Memory B cell (primary cell): Measurements from ENCODE around the gene PHF20.
"Not testable (repeated sequence)": the region's sequence is repeated elsewhere in the genome, so short reads cannot be mapped to it uniquely, and the experiment has no call there.

Source experiments
- ATAC-seq: fragments of 150-1000 bp; cut with Tn5 transposase; 2 replicates; pipeline ENCODE4 v1.10.0; 2021; ENCODE audit warnings: low read depth, mild to moderate bottlenecking, moderate library complexity
- DNase-seq, 2 donors: peaks; one replicate each; pipeline ENCODE4 v3.0.0; 2022; ENCODE audit warnings: low spot score in 2 of 2
- H3K27ac Mint-ChIP-seq: one replicate; pipeline ENCODE4 v1.8.0; 2022; ENCODE audit warnings: mild to moderate bottlenecking, moderate library complexity, mixed read lengths
- H3K27me3 Mint-ChIP-seq: one replicate; pipeline ENCODE4 v1.8.0; 2022; ENCODE audit warnings: mixed read lengths
- H3K36me3 Mint-ChIP-seq: one replicate; pipeline ENCODE4 v1.8.0; 2022; ENCODE audit warnings: mild to moderate bottlenecking, mixed read lengths
- H3K4me1 Mint-ChIP-seq: one replicate; pipeline ENCODE4 v1.8.0; 2022; ENCODE audit warnings: mixed read lengths
- H3K4me3 Mint-ChIP-seq: one replicate; pipeline ENCODE4 v1.8.0; 2022; ENCODE audit warnings: mild to moderate bottlenecking, moderate library complexity, mixed read lengths
- H3K9me3 Mint-ChIP-seq: one replicate; pipeline ENCODE4 v1.8.0; 2022; ENCODE audit warnings: mixed read lengths

Gene PHF20

DNA sequence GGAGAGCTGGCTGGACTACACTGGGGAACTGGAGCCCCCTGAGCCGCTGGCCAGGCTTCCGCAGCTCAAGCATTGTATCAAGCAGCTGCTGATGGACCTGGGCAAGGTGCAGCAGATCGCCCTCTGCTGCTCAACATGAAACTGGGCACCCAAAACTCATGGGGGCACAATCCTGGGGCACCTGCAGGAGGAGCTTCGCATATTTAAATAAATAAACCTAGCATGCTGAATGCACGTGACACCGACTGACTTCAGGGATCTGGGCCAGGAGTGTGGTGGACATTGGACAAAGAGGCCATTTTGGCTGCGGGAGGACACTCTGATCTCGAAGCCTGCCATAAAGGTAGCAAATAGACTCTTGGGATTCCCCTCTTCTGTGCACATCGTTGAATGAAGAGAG lies 175.7 kb downstream of the PHF20 start:
- H3K27me3 Mint-ChIP-seq: no peaks in the 10 kb centered on the region
- peaks cover 17% of the 10 kb centered on the region for H3K36me3 Mint-ChIP-seq
- ATAC-seq: peak; percentile 65
- H3K27ac Mint-ChIP-seq: no peak overlapping the region
- DNase-seq: no peak
- H3K4me3 Mint-ChIP-seq: no peak overlapping the region
- H3K9me3 Mint-ChIP-seq: no peaks in the 10 kb centered on the region
- H3K4me1 Mint-ChIP-seq: peaks cover 2% of the 10 kb centered on the region

DNA sequence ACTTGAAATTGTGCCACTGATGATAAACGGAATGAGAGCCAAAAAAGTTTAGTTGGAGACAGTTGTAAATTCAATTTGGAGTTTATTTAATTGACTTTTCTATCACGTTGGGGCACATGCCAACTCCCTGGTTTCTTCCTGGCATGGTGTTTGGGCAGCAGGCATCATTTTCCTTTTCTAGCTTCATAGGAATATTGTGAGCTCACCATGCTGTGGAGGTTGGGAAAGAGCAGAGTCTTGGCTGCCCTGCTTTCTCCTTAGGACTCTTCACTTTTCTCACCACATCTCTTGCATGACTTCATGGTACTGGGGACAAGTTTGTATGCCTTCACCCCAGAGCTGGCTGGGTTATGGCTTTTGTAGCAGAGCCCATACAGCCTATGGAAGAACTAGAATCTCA lies 176.1 kb downstream of the PHF20 start:
- DNase-seq (no peak), ATAC-seq (no peak)
- Mint-ChIP-seq H3K9me3 (no peaks in the 10 kb centered on the region), H3K4me3 (no peak overlapping the region), H3K27me3 (no peaks in the 10 kb centered on the region), H3K27ac (no peak overlapping the region), H3K36me3 (peaks cover 17% of the 10 kb centered on the region), H3K4me1 (peaks cover 6% of the 10 kb centered on the region)

DNA sequence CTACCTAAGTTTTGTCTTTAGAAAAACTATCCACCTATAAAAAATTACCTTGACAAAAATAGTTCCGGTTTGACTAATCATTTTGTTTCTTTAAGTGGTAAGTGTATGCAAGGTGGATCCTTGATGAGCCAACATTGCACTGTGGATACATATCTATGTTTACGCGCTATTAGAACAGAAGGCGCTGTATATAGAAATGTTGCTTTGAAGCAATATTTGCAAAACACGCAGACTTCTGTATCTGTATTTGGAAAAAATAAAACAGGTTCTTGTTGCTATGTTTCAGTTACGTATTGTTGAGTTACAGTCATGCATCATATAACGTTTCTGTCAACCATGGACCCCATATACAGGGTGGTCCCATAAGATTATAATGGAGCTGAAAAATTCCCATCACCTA lies 178.3 kb downstream of the PHF20 start:
- peaks cover 6% of the 10 kb centered on the region for H3K4me1 Mint-ChIP-seq
- H3K27ac Mint-ChIP-seq: no peak overlapping the region
- H3K9me3 Mint-ChIP-seq: no peaks in the 10 kb centered on the region
- no peaks in the 10 kb centered on the region for H3K27me3 Mint-ChIP-seq
- no peak for DNase-seq
- no peak overlapping the region for H3K4me3 Mint-ChIP-seq
- ATAC-seq: no peak
- peaks cover 12% of the 10 kb centered on the region for H3K36me3 Mint-ChIP-seq

DNA sequence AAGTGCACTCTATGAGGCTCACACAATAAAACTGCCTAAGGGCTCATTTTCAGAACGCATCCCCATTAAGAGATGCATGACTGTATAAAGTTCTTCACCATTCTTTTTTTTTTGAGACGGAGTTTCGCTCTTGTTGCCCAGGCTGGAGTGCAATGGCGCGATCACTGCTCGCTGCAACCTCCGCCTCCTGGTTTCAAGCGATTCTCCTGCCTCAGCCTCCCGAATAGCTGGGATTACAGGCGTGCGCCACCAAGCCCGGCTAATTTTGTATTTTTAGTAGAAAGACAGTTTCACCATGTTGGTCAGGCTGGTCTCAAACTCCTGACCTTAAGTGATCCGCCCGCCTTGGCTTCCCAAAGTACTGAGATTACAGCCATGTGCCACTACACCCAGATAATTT lies 180.3 kb downstream of the PHF20 start:
- not testable (repeated sequence) for H3K36me3 Mint-ChIP-seq, H3K4me1 Mint-ChIP-seq, ATAC-seq, H3K27me3 Mint-ChIP-seq, DNase-seq, H3K4me3 Mint-ChIP-seq, H3K9me3 Mint-ChIP-seq
- H3K27ac Mint-ChIP-seq: peak overlapping the region; percentile 95

DNA sequence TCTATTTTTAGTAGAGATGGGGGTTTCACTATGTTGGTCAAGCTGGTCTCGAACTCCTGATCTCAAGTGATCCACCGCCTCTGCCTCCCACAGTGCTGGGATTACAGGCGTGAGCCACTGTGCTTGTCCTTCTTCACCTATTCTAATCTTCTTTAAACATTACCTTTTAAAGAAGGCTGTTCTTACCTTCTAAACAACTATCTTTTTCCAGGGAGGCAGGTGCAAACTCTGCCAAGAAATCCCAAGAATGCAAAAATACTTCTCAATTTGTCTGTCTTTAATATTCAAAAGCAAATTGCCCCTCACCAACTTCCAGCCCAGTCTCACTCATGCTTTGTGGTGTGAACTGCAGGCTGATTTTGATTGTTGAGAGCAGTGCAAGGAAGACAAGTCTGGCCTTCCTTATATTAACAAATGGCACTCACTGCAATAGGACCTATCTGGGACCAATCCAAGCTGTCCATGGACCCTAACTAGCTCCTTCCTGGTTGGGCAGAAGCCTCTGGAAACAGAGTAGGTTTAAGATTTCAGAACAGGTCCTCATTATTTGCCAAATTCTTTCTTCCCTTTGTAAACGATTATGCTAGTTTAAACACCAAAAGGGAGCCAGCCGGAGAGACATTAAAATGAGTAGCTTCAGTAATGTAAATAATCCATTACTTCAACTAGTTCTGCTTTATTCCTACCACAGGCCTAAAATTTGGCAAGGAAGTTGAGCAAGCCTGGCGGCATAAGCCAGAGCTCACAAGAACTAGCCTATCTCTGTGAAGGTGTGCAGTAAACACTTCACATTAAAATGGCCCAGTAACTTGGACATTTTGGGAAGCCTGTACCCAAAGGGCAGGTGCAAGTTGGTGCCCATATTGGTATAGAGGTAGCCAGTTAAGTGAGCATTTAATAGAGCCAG lies 180.9 kb downstream of the PHF20 start:
- Mint-ChIP-seq H3K4me3 (peak overlapping the region; percentile 99), H3K4me1 (peaks cover 6% of the 10 kb centered on the region), H3K9me3 (no peaks in the 10 kb centered on the region), H3K27me3 (no peaks in the 10 kb centered on the region), H3K27ac (peak overlapping the region; percentile 95), H3K36me3 (peaks cover 6% of the 10 kb centered on the region)
- peak; percentile 1 to 14 for DNase-seq
- no peak for ATAC-seq

DNA sequence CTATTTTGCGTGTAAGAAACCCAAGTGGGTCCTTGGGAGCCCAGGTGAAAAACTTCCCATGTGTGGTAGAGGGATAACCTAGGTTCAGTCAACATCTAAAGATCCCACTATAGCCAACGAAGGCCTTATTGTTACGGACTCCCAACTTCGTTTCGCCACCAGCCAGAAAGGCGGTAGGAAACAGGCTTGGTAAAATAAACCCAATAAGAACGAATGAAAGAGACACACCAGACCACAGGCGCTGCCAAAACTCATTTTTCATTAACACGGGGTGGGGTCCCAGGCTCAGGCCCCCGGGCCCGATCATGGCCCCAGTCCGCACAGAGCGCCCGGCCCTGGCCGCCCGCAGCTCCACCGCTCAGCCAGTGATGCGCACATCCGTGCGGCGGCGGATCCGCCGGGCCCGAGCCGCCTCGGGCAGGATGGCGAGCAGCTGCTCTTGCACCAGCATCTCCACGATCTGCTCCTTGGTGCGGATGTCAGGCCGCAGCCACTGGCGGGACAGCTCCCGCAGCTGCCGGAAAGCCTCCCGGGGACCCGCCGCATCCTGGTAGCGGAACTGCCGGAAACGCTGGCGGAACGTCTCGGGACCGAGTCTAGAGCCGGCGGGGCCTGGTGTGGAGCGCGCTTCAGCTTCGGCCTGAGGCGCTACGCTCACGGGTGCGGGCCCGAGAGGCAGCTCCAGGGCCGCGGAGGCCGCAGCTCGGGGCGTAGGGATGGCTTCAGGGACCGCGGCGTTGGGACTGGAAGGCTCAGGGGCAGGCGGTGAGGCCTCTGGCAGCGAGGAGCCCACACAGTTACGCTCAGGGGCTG lies 181.8 kb downstream of the PHF20 start:
- Mint-ChIP-seq H3K27me3 (no peaks in the 10 kb centered on the region), H3K9me3 (no peaks in the 10 kb centered on the region), H3K4me1 (peaks cover 6% of the 10 kb centered on the region), H3K27ac (peak overlapping the region; percentile 95), H3K4me3 (peak overlapping the region; percentile 99), H3K36me3 (peaks cover 2% of the 10 kb centered on the region)
- peak; percentile 1 to 73 for DNase-seq
- ATAC-seq: peak; percentile 31

DNA sequence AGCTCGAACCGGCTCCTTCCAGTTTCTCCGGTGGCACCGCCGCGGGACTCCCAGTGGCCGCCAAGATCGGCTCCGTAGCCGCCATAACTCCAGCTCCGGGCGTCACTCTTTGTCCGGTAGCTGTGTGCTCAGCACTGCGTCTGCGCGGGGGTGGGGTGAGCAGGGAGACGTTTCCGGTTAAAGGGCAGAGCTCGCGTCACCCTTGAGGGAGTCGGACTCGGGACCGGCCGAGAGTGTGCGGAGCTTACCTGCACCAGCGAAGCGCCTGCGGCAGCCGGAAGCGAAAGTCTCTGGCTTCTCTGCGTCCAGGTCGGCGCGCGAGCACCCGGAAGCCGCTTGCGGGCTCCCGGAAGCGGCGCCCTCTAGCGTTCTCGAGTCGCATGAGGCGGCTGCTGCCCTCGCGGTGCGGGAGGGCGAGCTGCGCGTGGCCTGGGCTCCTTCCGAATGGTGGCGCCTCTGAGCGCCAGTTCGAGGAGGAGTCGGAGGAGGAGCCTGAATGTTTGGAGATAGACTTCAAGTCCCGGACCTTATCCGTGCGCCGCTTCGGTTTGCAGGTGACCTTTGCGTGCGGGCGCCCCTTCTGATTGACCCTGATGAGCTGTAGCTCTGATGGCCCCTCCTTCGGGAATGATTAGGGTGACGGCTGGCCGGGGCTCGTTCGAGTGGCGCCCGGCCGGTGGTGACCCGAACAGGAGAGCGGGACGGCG lies 182.5 kb downstream of the PHF20 start, which contains the start of gene SCAND1:
SCAND1 (minus strand) TSS at position 303 of the 707 bp plus-strand sequence; CDS start at position 85, 218 bp downstream.
- no peaks in the 10 kb centered on the region for H3K27me3 Mint-ChIP-seq

DNA sequence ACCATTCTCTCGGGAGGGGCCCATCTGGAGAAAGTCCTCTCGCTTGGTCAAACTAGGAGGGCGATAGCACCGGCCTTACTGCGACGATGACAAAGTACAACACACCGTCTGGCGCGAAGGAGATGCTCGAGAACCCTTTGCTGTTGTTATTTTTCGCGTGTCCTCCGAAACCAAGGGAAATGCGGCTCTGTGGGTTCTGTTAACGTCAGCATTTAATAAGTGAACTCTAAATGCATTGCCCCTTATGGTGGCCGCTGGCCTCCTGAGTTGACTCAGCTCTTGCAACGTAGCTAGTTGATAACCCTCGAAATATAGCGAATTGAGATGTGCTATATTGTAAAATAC lies 183.1 kb downstream of the PHF20 start:
- Mint-ChIP-seq H3K27me3 (no peaks in the 10 kb centered on the region), H3K9me3 (peaks cover 2% of the 10 kb centered on the region), H3K4me1 (peaks cover 6% of the 10 kb centered on the region), H3K36me3 (no peaks in the 10 kb centered on the region), H3K4me3 (peak overlapping the region; percentile 99), H3K27ac (peak overlapping the region; percentile 95)
- DNase-seq (no peak), ATAC-seq (peak; percentile 8)

More for the DNA sequence above, 182.5 kb downstream of the PHF20 start, which contains the start of gene SCAND1:
- Mint-ChIP-seq H3K36me3 (no peaks in the 10 kb centered on the region), H3K27ac (peak within 1 kb of the TSS; percentile 95), H3K4me1 (peaks cover 6% of the 10 kb centered on the region), H3K4me3 (peak within 1 kb of the TSS; percentile 99), H3K9me3 (peaks cover 2% of the 10 kb centered on the region)
- ATAC-seq (peak; percentile 83), DNase-seq (peak; percentile 96)

DNA sequence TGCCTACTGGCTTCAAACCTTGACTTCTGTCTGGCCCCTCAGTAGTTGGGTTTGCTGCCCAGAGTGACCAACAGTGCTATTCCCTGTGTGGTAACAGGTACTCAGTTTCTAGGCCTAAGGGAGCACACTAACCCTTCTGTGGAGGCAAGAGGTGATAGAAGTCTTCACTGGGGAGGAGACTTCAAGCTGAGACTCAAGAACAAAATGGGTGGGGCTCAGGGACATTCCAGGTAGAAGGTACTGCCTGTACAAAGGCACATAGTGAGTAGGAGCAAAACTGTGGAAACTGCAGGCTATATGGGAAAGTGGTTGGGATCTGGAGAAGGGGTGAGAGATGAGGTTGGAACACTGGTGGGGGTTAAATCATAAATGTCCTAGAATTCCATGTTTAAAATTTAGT lies 184.8 kb downstream of the PHF20 start:
- H3K36me3 Mint-ChIP-seq: no peaks in the 10 kb centered on the region
- no peak overlapping the region for H3K4me3 Mint-ChIP-seq
- DNase-seq: no peak
- ATAC-seq: no peak
- H3K27ac Mint-ChIP-seq: no peak overlapping the region
- H3K4me1 Mint-ChIP-seq: peaks cover 6% of the 10 kb centered on the region
- H3K27me3 Mint-ChIP-seq: no peaks in the 10 kb centered on the region
- peaks cover 2% of the 10 kb centered on the region for H3K9me3 Mint-ChIP-seq

DNA sequence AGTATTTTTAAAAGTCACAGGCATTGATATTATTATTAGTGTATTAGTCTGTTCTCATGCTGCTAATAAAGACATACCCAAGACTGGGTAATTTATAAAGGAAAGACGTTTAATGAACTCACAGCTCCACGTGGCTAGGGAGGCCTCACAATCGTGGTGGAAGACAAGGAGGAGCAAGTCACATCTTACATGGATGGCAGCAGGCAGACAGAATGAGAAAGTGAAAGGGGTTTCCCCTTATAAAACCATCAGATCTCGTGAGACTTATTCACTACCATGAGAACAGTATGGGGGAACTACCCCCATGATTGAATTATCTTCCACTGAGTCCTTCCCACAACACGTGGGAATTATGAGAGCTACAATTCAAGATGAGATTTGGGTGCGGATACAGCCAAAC lies 187.5 kb downstream of the PHF20 start:
- H3K36me3 Mint-ChIP-seq, H3K4me3 Mint-ChIP-seq, ATAC-seq, H3K27me3 Mint-ChIP-seq, H3K4me1 Mint-ChIP-seq, H3K27ac Mint-ChIP-seq, DNase-seq, H3K9me3 Mint-ChIP-seq: not testable (repeated sequence)

DNA sequence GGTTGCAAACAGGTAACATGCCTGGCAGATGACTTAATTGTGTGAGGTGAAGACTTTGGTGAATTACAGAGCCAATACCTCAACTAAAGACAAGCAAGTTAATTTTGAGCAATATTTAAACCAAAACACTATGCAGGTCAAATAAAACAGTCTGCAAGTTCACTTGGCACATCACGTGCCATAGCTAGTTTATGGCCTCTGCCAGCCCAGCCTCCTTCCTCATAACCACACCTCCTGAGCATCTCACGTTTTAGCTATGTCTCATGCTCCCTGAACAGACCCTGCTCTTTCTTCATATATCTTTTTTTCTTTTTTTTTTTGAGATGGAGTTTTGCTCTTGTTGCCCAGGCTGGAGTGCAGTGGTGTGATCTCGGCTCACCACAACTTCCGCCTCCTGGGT lies 192.1 kb downstream of the PHF20 start:
- no peaks in the 10 kb centered on the region for H3K4me1 Mint-ChIP-seq
- ATAC-seq (no peak), DNase-seq (no peak)
- H3K4me3 Mint-ChIP-seq: no peak overlapping the region
- H3K27ac Mint-ChIP-seq: no peak overlapping the region
- peaks cover 2% of the 10 kb centered on the region for H3K9me3 Mint-ChIP-seq
- H3K27me3 Mint-ChIP-seq: peaks cover 2% of the 10 kb centered on the region
- H3K36me3 Mint-ChIP-seq: no peaks in the 10 kb centered on the region

DNA sequence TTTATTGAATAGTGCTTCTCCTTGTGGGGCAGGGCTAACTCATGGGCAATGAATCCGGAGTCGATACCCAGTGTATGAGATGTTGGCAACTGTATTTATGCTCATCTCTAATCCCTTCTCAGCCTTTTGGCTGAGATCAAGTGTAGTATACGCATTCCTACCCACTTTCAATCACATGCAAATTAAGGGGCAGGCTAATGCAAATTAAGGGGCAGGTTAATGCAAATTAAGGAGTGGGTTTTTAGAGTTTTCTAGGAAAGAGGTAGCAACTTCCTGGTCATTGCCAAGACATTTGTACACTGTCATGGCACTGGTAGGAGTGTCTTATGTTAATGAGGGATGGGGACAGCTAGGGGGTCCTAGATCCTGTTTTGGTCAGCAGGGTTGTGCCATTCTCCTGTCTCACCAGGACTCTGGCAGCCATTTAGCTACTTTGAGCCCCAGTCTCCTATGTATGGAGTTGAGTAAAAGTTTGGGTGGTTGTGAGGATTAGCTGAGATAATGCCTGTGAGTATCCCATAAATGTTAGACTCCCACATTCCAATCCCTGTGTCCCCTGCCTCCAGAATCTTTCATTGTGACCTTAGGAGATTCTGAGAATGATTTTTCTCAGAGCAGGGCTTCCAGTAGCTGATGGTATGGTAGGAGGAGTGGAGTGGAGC lies 196.3 kb downstream of the PHF20 start, which contains the start of gene CNBD2:
CNBD2 (plus strand) TSS at position 612 of the 662 bp plus-strand sequence. CDS start 173 bp downstream, outside the sequence.
- DNase-seq (no peak), ATAC-seq (no peak)
- no peak within 1 kb of the TSS for H3K4me3 Mint-ChIP-seq
- H3K36me3 Mint-ChIP-seq: no peaks in the 10 kb centered on the region
- H3K9me3 Mint-ChIP-seq: no peaks in the 10 kb centered on the region
- no peak within 1 kb of the TSS for H3K27ac Mint-ChIP-seq
- peaks cover 4% of the 10 kb centered on the region for H3K27me3 Mint-ChIP-seq
- no peaks in the 10 kb centered on the region for H3K4me1 Mint-ChIP-seq

DNA sequence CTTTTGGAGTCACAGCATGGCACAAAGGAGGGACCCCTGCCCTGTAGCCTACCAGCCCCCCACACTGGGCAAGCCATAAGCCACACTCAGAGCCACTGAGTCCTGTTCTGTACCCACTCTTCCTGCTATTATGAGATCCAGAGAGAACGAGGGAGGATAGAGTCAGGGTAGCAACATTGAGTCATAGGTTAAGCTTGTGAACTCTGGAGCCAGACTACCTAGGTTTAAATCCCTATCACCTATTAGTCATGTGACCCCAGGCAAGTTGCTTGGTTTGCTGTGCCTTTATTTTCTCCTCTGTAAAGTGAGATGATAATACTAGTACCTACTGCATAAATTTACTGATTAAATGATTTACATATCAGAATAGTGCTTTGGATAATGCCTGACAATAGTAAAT lies 197.1 kb downstream of the PHF20 start:
- DNase-seq (no peak), ATAC-seq (no peak)
- no peaks in the 10 kb centered on the region for H3K4me1 Mint-ChIP-seq
- peaks cover 4% of the 10 kb centered on the region for H3K27me3 Mint-ChIP-seq
- no peak overlapping the region for H3K4me3 Mint-ChIP-seq
- no peak overlapping the region for H3K27ac Mint-ChIP-seq
- no peaks in the 10 kb centered on the region for H3K36me3 Mint-ChIP-seq
- H3K9me3 Mint-ChIP-seq: no peaks in the 10 kb centered on the region
